NCI-H2081 (cell line): ENCODE results near the gene SPHK1.
A peak's percentile ranks its signal among the peaks of the same experiment; 100 is the strongest.
"Not testable (repeated sequence)": the region's sequence is repeated elsewhere in the genome, so short reads cannot be mapped to it uniquely, and the experiment has no call there.

Experiments used
- DNase-seq, 2 experiments: peaks; one replicate each; lab custom pipeline; 2025; lab: John Stamatoyannopoulos, UW

Gene SPHK1

GRCh38 chr17:76384222-76384986, at the start of gene SPHK1:
TSS of gene SPHK1 (plus strand) at chr17:76384609. CDS start at chr17:76385645, 1,036 bp downstream.
- peak; percentile 39 to 54 for DNase-seq

DNA sequence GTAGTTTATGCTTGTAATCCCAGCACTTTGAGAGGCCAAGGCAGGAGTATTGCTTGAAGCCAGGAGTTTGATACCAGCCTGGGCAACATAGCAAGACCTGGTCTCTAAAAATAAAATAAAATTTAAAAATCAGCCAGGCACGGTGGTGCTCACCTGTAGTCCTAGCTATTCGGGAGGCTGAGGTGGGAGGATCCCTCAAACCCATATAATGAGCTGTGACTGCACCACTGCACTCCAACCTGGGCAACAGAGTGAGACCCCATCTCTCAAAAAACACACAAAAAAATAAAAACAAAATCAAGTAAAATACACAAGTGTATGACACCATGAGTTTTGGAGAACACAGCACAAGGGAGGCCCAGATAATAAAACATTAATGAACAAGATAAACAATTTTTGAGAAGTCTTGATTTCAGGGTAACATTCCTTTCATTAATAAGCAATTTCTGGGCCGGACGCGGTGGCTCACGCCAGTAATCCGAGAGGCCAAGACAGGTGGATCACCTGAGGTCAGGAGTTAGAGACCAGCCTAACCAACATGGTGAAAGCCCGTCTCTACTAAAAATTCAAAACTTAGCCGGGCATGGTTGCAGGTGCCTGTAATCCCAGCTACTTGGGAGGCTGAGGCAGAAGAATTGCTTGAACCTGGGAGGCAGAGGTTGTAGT, 48.6 kb upstream of the SPHK1 start:
- no peak for DNase-seq

- DNase-seq = no peak
Observed at GRCh38 chr17:76336756-76337412, 47.5 kb upstream of the SPHK1 start.

GRCh38 chr17:76337413-76337777, 47.0 kb upstream of the SPHK1 start:
- DNase-seq = no peak

DNA sequence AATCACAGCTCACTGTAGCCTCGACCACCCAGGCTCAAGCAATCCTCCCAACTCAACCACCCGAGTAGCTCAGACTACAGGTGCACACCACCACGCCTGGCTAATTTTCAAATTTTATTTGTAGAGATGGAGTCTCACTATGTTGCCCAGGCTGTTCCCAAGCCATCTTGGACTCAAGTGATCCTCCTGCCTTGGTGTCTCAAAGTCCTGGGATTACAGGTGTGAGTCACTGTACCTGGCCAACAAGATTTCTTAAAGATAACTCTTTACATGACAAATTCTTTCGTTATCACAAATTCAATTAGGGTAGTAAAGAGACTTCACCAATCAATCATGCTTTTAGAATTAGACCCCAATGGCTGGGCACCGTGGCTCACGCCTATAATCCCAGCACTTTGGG, 43.1 kb upstream of the SPHK1 start:
- DNase-seq = no peak

DNA sequence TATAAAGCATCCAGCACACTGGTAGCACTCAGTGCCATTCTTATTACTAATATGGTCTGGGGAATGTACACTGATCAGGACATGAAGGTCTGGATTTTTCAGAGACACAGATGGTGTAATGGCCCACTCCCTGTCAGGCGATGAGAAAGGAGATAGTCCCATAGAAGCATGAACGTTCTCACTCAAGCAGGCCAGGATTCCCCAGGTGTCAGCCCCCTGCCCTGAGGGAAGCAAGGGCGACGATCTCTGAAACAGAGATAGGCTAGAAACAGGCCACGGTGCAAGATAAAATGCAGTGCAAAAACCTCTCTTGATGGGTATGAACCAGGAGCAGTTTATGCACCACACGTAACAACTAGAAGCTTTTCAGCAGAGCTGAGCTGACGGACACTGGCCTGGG, 41.3 kb upstream of the SPHK1 start:
- no peak for DNase-seq

DNA sequence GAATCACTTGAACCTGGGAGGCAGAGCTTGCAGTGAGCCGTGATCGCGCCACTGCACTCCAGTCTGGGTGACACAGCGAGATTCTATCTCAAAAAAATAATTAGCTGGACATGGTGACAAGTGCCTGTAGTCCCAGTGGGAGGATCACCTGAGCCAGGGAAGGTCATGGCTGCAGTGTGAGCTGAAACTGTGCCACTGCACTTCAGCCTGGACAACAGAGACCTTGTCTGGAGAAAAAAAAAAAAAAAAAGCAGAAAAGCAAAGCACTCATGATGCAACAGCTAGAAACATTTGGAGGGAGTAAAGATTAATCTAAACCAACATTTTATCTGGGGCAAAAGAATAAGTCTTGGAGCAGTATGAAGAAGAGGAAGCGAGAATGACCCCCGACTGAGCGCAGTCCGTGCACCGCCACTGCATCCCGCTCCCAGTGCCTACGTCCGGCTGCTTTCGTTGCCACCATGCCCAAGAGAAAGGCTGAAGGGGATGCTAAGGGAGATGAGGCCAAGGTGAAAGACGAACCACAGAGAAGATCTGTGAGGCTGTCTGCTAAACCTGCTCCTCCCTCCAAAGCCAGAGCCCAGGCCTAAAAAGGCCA, 38.9 kb upstream of the SPHK1 start:
- no peak for DNase-seq

- DNase-seq = not testable (repeated sequence)
Observed at GRCh38 chr17:76346936-76347335, 37.5 kb upstream of the SPHK1 start.

GRCh38 chr17:76350463-76350862, 33.9 kb upstream of the SPHK1 start:
- no peak for DNase-seq

DNA sequence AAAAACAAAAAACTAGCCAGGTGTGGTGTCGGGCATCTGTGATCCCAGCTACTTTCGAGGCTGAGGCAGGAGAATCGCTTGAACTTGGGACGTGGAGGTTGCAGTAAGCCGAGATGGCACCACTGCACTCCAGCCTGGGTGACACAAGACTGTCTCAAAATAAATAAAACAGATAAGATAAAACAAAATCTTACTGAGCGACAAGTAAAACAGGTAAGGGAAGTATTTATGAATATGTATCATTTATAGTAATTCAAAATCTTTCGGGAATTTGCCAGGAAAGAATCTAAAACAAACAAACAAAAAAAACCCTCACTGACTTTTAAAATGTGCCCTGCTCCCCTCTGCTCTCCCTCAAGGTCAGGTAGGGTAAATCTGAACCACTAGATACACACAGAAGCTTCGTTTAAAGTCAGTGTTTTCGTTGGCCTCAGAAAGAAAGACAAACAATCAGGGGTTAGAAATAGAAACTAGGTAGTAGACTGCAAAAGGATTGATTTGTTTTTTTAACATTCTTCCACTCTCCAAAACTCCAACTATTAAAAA, 32.8 kb upstream of the SPHK1 start:
- DNase-seq = no peak

- no peak for DNase-seq
Observed at GRCh38 chr17:76353004-76353598, 31.3 kb upstream of the SPHK1 start.

GRCh38 chr17:76353599-76354316, 30.7 kb upstream of the SPHK1 start, which contains the start of gene PRPSAP1:
TSS of gene PRPSAP1 (minus strand) at chr17:76353916. CDS start at chr17:76353703, 213 bp downstream.
- DNase-seq = peak; percentile 92 to 95

GRCh38 chr17:76354317-76354729, 30.1 kb upstream of the SPHK1 start:
- no peak for DNase-seq

- no peak for DNase-seq
Observed at GRCh38 chr17:76354747-76355310, 29.6 kb upstream of the SPHK1 start.

- DNase-seq = no peak
Observed at GRCh38 chr17:76356803-76357456, 27.5 kb upstream of the SPHK1 start.

GRCh38 chr17:76357597-76358158, 26.7 kb upstream of the SPHK1 start:
- DNase-seq = no peak

DNA sequence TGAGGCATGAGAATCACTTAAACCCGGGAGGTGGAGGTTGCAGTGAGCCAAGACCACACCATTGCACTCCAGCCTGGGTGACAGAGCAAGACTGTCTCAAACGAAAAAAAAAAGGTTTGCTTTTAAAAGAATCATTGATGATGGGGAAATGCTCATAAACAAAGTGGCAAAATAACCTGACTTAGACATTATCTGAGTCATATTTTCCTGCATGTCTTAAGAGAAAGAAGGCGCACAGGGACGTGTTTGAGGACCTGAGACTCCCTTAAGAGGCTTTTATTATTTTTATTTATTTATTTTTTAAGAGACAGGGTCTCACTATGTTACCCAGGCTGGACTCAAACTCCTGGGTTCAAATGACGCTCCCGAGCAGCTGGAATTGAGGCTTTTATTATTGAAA, 25.0 kb upstream of the SPHK1 start:
- DNase-seq = no peak

GRCh38 chr17:76359776-76360175, 24.6 kb upstream of the SPHK1 start:
- DNase-seq = not testable (repeated sequence)

GRCh38 chr17:76360461-76360860, 23.9 kb upstream of the SPHK1 start:
- DNase-seq = no peak
